BJ (cell line): Measurements from ENCODE around the gene RBM26. TPM values are rescaled to one million over a fixed set of nuclear protein-coding genes. Genes with fewer than 3 reads are reported as not detected.

ENCODE experiments used
- CTCF ChIA-PET: fragments of 350-600 bp; formaldehyde crosslinking; extraction: SDS; loops from one replicate; lab custom pipeline; 2021; ENCODE audit warnings: antibody characterized with exemption, inconsistent platforms; lab: Yijun Ruan, JAX
- POLR2A ChIA-PET: fragments of 300-600 bp; sonication (Branson Sonifier 250); formaldehyde crosslinking; extraction: SDS; loops from one replicate; lab custom pipeline; 2021; ENCODE audit warnings: antibody characterized with exemption; lab: Charles Lee
- DNase-seq: peaks from one replicate; pipeline ENCODE4 v3.0.0-alpha.2; 2011; ENCODE audit warnings: low read depth
- H3K27me3 ChIP-seq: 2 replicates; pipeline ENCODE4 v1.6.0; 2011; ENCODE audit warnings: low read length; ENCODE audit not compliant: control insufficient read depth, insufficient read depth
- H3K36me3 ChIP-seq: 2 replicates; pipeline ENCODE4 v1.5.1; 2011; ENCODE audit warnings: low read length; ENCODE audit not compliant: control insufficient read depth, insufficient read depth
- H3K4me3 ChIP-seq: 2 replicates; pipeline ENCODE4 v1.5.1; 2011; ENCODE audit warnings: low read depth, mild to moderate bottlenecking, control low read depth, low read length
- CTCF ChIP-seq: IDR thresholded peaks from 2 replicates; pipeline ENCODE4 v1.5.1; 2011; ENCODE audit warnings: low read depth, mild to moderate bottlenecking, control low read depth, inconsistent platforms, low read length, moderate library complexity; ENCODE audit not compliant: insufficient read depth
- polyA plus RNA-seq: library from polyadenylated mRNA; depleted of rRNA; stranded (reverse); fragments of >200 nt; gene quantifications from 2 replicates; pipeline ENCODE4 v1.2.3, GENCODE V29; 2011

RBM26 gene
- polyA plus RNA-seq, 1 experiment = 7.9 TPM

- H3K36me3 ChIP-seq = peaks cover 2% of the 10 kb centered on the region
- POLR2A ChIA-PET = no interaction called here
- no peaks in the 10 kb centered on the region for H3K27me3 ChIP-seq
- no peak overlapping the region for H3K4me3 ChIP-seq
- CTCF ChIA-PET = no interaction called here
- no peak for DNase-seq
- no peak for TF ChIP-seq CTCF
Measured at GRCh38 chr13:79385694-79386093, 20.4 kb downstream of the RBM26 start.

- no peaks in the 10 kb centered on the region for H3K27me3 ChIP-seq
- no peak for TF ChIP-seq CTCF
- POLR2A ChIA-PET = no interaction called here
- peaks cover 2% of the 10 kb centered on the region for H3K36me3 ChIP-seq
- H3K4me3 ChIP-seq = no peak overlapping the region
- CTCF ChIA-PET = interaction anchor here (1.0 to 1.3 kb wide), 2 partner anchors 8 to 151 kb away, joined by 3 read pairs; no protein-coding TSS in a partner anchor
- DNase-seq = no peak
Measured at GRCh38 chr13:79384022-79384610, 21.9 kb downstream of the RBM26 start.

GRCh38 chr13:79382545-79383275, 23.3 kb downstream of the RBM26 start:
- TF ChIP-seq CTCF = no peak
- ChIA-PET POLR2A (no interaction called here), CTCF (interaction anchor here (0.7 kb wide), 1 partner anchor 8 kb away, joined by 3 read pairs; no protein-coding TSS in a partner anchor)
- Histone ChIP-seq H3K27me3 (no peaks in the 10 kb centered on the region), H3K36me3 (peaks cover 2% of the 10 kb centered on the region), H3K4me3 (no peak overlapping the region)
- DNase-seq = no peak

GRCh38 chr13:79380997-79381396, 25.1 kb downstream of the RBM26 start:
- TF ChIP-seq CTCF = no peak
- ChIA-PET POLR2A (no interaction called here), CTCF (interaction anchor here (2.5 kb wide), 1 partner anchor 10 kb away, joined by 10 read pairs; no protein-coding TSS in a partner anchor)
- Histone ChIP-seq H3K36me3 (peaks cover 5% of the 10 kb centered on the region), H3K4me3 (no peak overlapping the region), H3K27me3 (no peaks in the 10 kb centered on the region)
- no peak for DNase-seq

GRCh38 chr13:79379274-79379673, 26.8 kb downstream of the RBM26 start:
- DNase-seq = no peak
- no peak for TF ChIP-seq CTCF
- Histone ChIP-seq H3K27me3 (no peaks in the 10 kb centered on the region), H3K4me3 (no peak overlapping the region), H3K36me3 (peaks cover 5% of the 10 kb centered on the region)
- CTCF ChIA-PET = interaction anchor here (0.6 to 2.5 kb wide), 2 partner anchors 12 to 24 kb away, joined by 3 to 10 read pairs; no protein-coding TSS in a partner anchor
- POLR2A ChIA-PET = no interaction called here
